Esophagus (tissue), 2 donors: ENCODE data around the gene TPCN1. TPM values are rescaled to one million over a fixed set of nuclear protein-coding genes. Genes with fewer than 3 reads are reported as not detected.
A peak's percentile ranks its signal among the peaks of the same experiment; 100 is the strongest.

Experiments used
- H3K27ac ChIP-seq, 2 donors: one replicate each; pipeline ENCODE4 v1.5.1; 2013; ENCODE audit warnings: low read depth in 2 of 2, mild to moderate bottlenecking in 2 of 2, inconsistent platforms in 1 of 2, low read length in 1 of 2, moderate library complexity in 1 of 2
- H3K27me3 ChIP-seq, 2 donors: one replicate each; pipeline ENCODE4 v1.6.1; 2013; ENCODE audit warnings: low read length in 2 of 2, control low read depth in 1 of 2, mild to moderate bottlenecking in 1 of 2; ENCODE audit not compliant: insufficient read depth in 2 of 2, control insufficient read depth in 1 of 2
- H3K36me3 ChIP-seq, 2 donors: one replicate each; pipeline ENCODE4 v1.6.1; 2013; ENCODE audit warnings: low read length in 1 of 2; ENCODE audit not compliant: control insufficient read depth in 2 of 2, insufficient read depth in 2 of 2
- H3K4me1 ChIP-seq, 2 donors: one replicate each; pipeline ENCODE4 v1.6.1; 2013; ENCODE audit warnings: low read length in 1 of 2; ENCODE audit not compliant: control insufficient read depth in 2 of 2, insufficient read depth in 2 of 2
- H3K4me3 ChIP-seq, 2 donors: one replicate each; pipeline ENCODE4 v1.5.1; 2013; ENCODE audit warnings: low read length in 2 of 2, mild to moderate bottlenecking in 2 of 2, low read depth in 1 of 2, moderate library complexity in 1 of 2
- H3K9me3 ChIP-seq, 2 donors: one replicate each; pipeline ENCODE4 v1.6.1; 2013; ENCODE audit warnings: mild to moderate bottlenecking in 2 of 2, low read depth in 1 of 2, low read length in 1 of 2, moderate library complexity in 1 of 2; ENCODE audit not compliant: control insufficient read depth in 2 of 2, insufficient read depth in 1 of 2
- WGBS, 2 donors: extraction: QIAGEN DNeasy Blood & Tissue Kit; methylation state at CpG; one replicate each; pipeline ENCODE4 v1.1.7; 2013; 5-methylcytosine and 5-hydroxymethylcytosine counted together
- polyA plus RNA-seq, 2 donors: library from polyadenylated mRNA; stranded (reverse); fragments of 200-250 nt; gene quantifications; one replicate each; pipeline ENCODE4 v1.2.3, GENCODE V29; 2013
- donor health status: healthy with polysubstance abuse.
- donor health status: Bipolar disorder and iron deficiency.

TPCN1 gene
- polyA plus RNA-seq, 2 donors: 30.9 to 57.6 TPM

- H3K27ac ChIP-seq: no peak overlapping the region
- no peaks in the 10 kb centered on the region for H3K27me3 ChIP-seq
- peaks cover 3 to 37% of the 10 kb centered on the region in 2 donors for H3K36me3 ChIP-seq
- H3K4me1 ChIP-seq: no peaks in the 10 kb centered on the region
- no peak overlapping the region for H3K4me3 ChIP-seq
- no peaks in the 10 kb centered on the region for H3K9me3 ChIP-seq
- 91 to 93% methylated on average over 12 of the region's 12 CpGs for WGBS, 2 donors
Measured at GRCh38 chr12:113320401-113320800, 99.1 kb downstream of the TPCN1 start.

DNA sequence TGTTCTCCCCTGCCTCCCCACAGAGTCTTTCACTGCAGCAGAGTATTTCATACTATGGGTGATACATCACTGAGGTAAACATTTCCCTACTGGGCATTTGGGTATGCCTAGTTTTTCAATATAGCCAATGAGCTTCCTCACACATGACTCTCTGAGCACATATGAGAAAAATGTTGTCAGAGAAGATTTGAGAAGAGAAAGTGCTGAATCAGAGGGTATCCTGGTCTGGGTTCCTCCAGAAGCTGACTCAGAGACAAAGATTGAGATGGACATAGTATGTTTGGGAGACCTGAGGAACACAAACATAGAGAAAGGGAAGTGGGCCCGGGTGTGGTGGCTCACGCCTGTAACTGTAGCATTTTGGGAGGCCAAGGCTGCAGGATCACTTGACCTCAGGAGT lies 101.1 kb downstream of the TPCN1 start:
- Histone ChIP-seq H3K4me3 (no peak overlapping the region), H3K27ac (peak overlapping the region in 1 of 2 donors; percentile 44), H3K4me1 (no peaks in the 10 kb centered on the region), H3K36me3 (peaks cover 3 to 29% of the 10 kb centered on the region in 2 donors), H3K9me3 (no peaks in the 10 kb centered on the region), H3K27me3 (no peaks in the 10 kb centered on the region)
- 91 to 97% methylated on average over 2 of the region's 2 CpGs for WGBS, 2 donors

GRCh38 chr12:113325916-113326315 lies 104.7 kb downstream of the TPCN1 start:
- 52 to 57% methylated on average over 3 of the region's 3 CpGs for WGBS, 2 donors
- Histone ChIP-seq H3K9me3 (no peaks in the 10 kb centered on the region), H3K36me3 (peaks cover 7 to 24% of the 10 kb centered on the region in 2 donors), H3K4me1 (no peaks in the 10 kb centered on the region), H3K27me3 (no peaks in the 10 kb centered on the region), H3K27ac (no peak overlapping the region), H3K4me3 (no peak overlapping the region)

DNA sequence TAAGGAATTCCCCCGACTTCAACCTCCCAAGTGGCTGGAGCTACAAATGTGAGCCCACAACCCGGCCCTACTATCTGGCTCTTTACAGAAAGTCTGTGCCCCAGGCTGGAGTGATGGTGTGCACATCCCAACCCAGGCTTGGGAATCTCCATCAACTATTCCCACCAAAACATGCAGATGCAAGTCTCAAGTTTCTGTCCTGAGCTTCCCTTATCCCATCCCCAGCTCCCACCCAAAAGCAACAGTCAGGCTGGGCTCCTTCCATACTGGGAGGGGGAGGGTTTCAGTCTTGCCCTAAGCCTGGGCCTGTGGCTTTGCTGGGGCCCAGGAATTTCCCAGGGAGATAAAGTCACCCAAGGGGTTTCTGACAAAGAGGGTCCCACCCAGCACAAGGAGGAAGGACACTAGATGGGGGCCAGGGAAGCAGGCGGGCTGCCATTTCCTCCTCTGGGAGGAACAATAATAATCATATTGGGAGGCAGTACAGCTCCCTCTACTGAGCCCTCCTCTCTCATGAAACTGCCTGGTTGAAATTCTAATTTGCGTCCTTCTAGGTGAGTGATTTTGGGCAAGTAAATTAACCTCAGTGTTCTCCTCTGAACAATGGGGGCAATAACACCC lies 105.6 kb downstream of the TPCN1 start:
- H3K4me1 ChIP-seq: no peaks in the 10 kb centered on the region
- H3K9me3 ChIP-seq: no peaks in the 10 kb centered on the region
- H3K36me3 ChIP-seq: peaks cover 7 to 21% of the 10 kb centered on the region in 2 donors
- no peak overlapping the region for H3K27ac ChIP-seq
- H3K27me3 ChIP-seq: no peaks in the 10 kb centered on the region
- 69 to 80% methylated on average over 4 of the region's 4 CpGs for WGBS, 2 donors
- H3K4me3 ChIP-seq: no peak overlapping the region

DNA sequence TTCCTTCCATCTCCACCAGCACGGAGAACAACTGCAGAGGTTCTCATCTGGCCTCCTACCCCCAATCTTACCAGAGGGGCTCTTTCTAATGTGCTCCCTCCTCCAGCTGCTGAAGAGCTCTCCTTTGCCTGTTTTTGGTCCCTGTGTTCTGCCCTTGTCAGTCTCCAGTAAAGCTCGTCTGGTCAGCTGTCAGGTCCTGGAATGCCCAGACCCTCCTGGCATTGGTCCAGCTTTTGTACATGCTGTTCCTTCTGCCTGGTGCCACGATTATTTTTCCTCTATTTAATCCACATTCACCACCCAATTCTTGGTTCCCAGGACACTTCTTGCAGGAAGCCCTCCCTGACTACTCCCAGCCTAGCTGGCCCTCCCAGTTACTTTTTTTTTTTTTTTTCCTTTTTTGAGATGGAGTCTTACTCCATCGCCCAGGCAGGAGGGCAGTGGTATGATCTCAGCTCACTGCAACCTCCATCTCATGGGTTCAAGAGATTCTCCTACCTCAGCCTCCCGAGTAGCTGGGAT lies 107.2 kb downstream of the TPCN1 start:
- no peak overlapping the region for H3K4me3 ChIP-seq
- peaks cover 0 to 1% of the 10 kb centered on the region in 2 donors for H3K4me1 ChIP-seq
- H3K36me3 ChIP-seq: peaks cover 7 to 23% of the 10 kb centered on the region in 2 donors
- H3K9me3 ChIP-seq: no peaks in the 10 kb centered on the region
- no peak overlapping the region for H3K27ac ChIP-seq
- 81 to 84% methylated on average over 5 of the region's 5 CpGs for WGBS, 2 donors
- H3K27me3 ChIP-seq: no peaks in the 10 kb centered on the region

DNA sequence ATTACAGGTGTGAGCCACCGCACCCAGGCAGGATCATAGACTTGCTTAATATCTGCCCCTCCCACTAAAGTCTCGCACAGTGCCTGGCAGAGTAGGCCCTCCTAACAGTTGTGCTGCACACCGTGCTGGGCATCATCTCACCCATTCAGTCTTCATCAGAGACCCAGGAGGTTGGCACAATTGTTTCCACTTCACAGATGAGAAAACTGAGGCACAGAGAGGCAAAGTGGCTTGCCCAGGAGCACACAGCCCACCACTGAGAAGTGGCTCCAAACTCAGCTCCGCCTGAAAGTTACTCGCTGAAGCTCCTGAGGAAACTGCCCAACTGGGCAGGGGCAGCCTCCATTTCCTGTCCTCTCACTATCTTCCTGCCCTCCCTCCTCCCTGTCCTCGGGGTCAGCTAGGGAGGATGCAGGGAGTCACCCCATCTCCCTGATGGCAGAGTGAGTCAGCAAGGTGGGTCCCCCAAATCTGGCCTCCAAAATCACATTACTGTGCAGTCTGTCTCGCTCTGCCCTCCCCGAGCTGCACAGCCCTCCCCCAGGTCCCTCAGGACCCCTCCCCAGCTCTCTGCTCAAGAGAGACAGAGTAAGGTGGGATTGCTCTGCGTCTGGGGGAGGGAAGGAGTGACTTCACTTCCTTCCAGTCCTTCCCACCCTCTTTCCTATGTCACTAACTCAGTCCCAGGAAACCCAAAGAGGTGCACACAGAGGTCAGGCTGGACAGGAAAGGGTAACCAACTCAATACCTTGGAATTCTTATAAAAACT lies 107.9 kb downstream of the TPCN1 start:
- Histone ChIP-seq H3K27ac (no peak overlapping the region), H3K4me3 (no peak overlapping the region), H3K9me3 (no peaks in the 10 kb centered on the region), H3K36me3 (peaks cover 7 to 23% of the 10 kb centered on the region in 2 donors), H3K4me1 (peaks cover 0 to 2% of the 10 kb centered on the region in 2 donors), H3K27me3 (no peaks in the 10 kb centered on the region)
- WGBS, 2 donors: 85 to 92% methylated on average over 9 of the region's 9 CpGs

DNA sequence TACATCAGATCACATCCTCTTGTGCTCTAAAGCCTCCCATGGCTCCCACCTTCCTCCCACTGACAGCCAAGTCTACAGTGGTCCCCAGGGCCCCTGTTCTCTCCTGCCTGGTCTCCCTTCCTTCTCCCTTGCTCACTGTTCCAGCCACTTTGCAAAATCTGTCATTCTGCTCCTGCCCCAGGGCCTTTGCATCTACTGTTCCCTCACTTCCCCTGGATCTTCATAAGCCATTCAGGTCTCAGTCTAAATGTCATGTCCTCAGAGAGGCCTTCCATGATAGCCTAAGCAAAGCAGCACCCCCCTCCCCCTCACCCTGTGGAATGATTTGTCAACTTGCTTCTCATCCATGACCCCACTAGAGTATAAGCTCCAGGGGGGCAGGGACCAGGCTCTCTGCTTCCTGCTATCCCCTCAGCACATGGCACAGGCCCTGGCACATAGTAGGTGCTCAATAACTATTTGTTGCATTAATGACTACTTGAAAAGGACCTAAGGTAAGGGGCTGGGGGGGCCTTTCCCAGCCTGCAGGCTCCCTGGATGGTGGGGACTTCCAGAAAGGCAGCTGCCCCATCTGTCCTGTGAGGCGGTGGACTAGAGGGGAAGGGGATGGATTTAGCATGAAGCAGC lies 108.6 kb downstream of the TPCN1 start:
- H3K27ac ChIP-seq: no peak overlapping the region
- H3K4me1 ChIP-seq: peaks cover 0 to 2% of the 10 kb centered on the region in 2 donors
- no peaks in the 10 kb centered on the region for H3K9me3 ChIP-seq
- peaks cover 7 to 23% of the 10 kb centered on the region in 2 donors for H3K36me3 ChIP-seq
- H3K4me3 ChIP-seq: no peak overlapping the region
- no peaks in the 10 kb centered on the region for H3K27me3 ChIP-seq
- WGBS, 2 donors: 93 to 100% methylated on average over 1 of the region's 1 CpG

DNA sequence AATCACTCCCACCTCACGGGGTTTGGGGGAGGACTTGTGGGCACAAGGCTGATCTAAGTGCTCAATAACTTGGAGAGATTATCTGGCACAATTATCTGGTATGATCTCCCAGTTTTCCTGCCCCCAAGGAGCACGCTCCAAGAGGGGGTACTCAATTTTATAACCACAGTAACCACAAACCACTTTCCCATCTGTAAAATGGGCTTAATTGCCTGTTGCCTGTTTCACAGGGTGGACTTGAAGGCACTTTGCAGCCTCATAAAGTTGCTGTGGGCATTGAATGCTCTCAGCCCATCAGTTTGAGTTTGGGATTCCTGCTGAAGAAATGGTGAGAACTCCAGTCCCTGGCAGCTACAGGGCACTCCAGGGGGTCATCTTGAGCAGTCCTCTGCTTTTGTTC lies 109.2 kb downstream of the TPCN1 start:
- Histone ChIP-seq H3K27me3 (no peaks in the 10 kb centered on the region), H3K4me3 (no peak overlapping the region), H3K27ac (no peak overlapping the region), H3K9me3 (no peaks in the 10 kb centered on the region), H3K4me1 (peaks cover 0 to 2% of the 10 kb centered on the region in 2 donors), H3K36me3 (peaks cover 7 to 23% of the 10 kb centered on the region in 2 donors)
- 94 to 96% methylated on average over 2 of the region's 2 CpGs for WGBS, 2 donors

DNA sequence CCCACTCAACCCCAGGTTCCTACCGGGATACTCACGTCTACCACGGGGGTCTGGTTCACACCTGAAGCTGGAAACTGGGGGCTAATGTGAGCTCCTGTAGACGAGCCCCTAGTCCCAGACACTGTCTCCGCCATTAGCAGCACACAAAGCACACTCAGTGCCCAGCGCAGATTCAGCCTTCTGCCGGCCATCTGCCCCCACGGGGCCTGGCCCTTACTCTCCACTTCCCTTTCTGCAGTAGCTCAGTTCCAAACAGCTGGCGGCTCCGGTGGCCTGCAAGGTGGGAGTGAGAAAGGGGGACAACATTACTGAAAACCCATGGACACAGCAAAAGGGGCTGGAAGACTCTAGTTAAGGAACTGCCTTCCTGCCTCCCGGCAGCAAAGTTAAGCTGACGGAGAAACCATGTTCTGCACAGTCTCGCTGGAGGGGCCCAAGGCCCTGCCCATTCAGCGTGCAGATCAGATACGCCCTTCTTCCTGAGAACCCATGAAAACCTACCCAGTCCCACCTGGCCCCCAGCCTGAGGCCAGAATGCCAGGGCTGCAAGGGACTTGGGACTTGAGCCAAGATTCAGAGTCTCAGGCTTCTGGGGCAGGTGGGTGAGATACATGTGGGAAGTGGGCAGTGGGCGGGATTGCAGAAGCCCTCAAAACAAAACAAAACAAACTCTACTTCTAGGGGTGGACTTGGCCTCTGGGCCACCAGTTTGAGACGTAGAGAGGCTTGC lies 111.6 kb downstream of the TPCN1 start:
- H3K27me3 ChIP-seq: no peaks in the 10 kb centered on the region
- H3K36me3 ChIP-seq: peaks cover 7 to 23% of the 10 kb centered on the region in 2 donors
- H3K27ac ChIP-seq: no peak overlapping the region
- H3K4me1 ChIP-seq: peaks cover 0 to 2% of the 10 kb centered on the region in 2 donors
- H3K9me3 ChIP-seq: no peaks in the 10 kb centered on the region
- peak overlapping the region in 1 of 2 donors; percentile 83 for H3K4me3 ChIP-seq
- WGBS, 2 donors: 82 to 83% methylated on average over 17 of the region's 17 CpGs
